ENCODE data around the gene FAM184A.
"Not testable (repeated sequence)": the region's sequence is repeated elsewhere in the genome, so short reads cannot be mapped to it uniquely, and the experiment has no call there.

The FAM184A gene

GRCh38 chr6:118999494-119000040, 78.9 kb downstream of the FAM184A start:
- no peak overlapping the region for H3K4me3 ChIP-seq (ENCODE audit: low read depth, low read length)
- TF ChIP-seq, protein P1, sequence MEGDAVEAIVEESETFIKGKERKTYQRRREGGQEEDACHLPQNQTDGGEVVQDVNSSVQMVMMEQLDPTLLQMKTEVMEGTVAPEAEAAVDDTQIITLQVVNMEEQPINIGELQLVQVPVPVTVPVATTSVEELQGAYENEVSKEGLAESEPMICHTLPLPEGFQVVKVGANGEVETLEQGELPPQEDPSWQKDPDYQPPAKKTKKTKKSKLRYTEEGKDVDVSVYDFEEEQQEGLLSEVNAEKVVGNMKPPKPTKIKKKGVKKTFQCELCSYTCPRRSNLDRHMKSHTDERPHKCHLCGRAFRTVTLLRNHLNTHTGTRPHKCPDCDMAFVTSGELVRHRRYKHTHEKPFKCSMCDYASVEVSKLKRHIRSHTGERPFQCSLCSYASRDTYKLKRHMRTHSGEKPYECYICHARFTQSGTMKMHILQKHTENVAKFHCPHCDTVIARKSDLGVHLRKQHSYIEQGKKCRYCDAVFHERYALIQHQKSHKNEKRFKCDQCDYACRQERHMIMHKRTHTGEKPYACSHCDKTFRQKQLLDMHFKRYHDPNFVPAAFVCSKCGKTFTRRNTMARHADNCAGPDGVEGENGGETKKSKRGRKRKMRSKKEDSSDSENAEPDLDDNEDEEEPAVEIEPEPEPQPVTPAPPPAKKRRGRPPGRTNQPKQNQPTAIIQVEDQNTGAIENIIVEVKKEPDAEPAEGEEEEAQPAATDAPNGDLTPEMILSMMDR (IDR thresholded peaks at IDR 0.05; ENCODE audit: insufficient read depth, low read length, missing control alignments), result no peak
- POLR2A ChIA-PET, result no interaction called here
- no peak for DNase-seq (ENCODE audit: low read depth, low spot score)
- CTCF ChIA-PET, result no interaction called here

DNA sequence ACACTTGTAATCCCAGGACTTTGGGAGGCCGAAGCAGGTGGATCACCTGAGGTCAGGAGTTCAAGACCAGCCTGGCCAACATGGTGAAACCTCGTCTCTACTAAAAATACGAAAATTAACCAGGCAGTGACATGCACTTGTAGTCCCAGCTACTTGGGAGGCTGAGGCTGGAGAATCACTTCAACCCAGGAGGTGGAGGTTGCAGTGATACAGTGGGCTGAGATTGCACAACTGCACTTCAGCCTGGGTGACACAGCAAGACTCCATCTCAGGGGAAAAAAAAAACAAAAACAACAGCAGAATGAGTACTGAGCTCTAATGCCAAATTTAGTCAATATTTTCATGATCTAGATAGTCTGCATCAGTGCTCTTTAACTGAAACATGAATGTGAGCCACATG, 81.0 kb downstream of the FAM184A start:
- CTCF ChIA-PET; POLR2A ChIA-PET; DNase-seq (ENCODE audit: low read depth, low spot score); H3K4me3 ChIP-seq (ENCODE audit: low read depth, low read length): not testable (repeated sequence)

- POLR2A ChIA-PET, result no interaction called here
- TF ChIP-seq, protein P1 (IDR thresholded peaks at IDR 0.05; ENCODE audit: insufficient read depth, low read length, missing control alignments), result no peak
- no peak overlapping the region for H3K4me3 ChIP-seq (ENCODE audit: low read depth, low read length)
- CTCF ChIA-PET, result no interaction called here
- no peak for DNase-seq (ENCODE audit: low read depth, low spot score)
Measured at GRCh38 chr6:118996289-118996820, 82.1 kb downstream of the FAM184A start.

DNA sequence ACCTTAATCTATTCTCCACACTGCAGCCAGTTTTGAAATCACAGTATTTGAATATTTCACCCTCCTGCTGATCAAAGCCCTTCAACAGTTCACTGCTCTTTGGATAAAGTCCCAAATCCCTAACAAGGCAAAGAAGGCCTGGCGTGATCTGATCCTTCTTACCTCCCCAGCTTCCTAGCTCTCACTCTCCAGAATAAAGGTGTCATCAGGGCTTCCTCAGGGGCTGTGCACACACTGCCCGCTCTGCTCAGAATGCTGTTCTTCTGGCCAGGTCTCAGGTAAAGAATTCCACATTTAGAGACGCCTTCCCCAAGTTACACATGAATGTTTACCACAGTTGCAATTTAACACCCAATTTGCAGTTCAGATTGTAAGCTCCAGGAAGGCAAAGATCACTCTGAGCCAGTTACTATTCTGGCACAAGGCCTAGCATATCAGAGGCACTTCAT, 84.6 kb downstream of the FAM184A start:
- TF ChIP-seq, protein P1 (IDR thresholded peaks at IDR 0.05; ENCODE audit: insufficient read depth, low read length, missing control alignments), result no peak
- no peak for DNase-seq (ENCODE audit: low read depth, low spot score)
- POLR2A ChIA-PET, result no interaction called here
- CTCF ChIA-PET, result no interaction called here
- H3K4me3 ChIP-seq (ENCODE audit: low read depth, low read length), result no peak overlapping the region

DNA sequence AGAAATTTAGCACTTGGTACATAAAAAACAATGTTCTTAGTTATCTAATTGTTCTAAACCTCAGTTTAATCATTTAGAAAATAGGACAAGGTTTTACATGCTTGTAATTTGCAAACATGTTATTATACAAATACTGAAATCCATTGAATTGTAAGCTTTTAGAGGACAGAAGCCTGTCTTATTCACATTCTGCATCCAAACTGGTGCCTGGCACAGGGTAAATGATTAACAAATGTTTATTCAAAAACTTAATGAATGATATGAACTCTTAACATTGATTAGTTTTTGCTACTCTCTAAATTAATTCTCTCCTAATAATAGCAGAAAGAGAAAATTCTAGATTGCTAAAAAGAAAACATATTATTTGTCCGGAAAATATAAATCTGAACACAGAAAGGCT, 85.1 kb downstream of the FAM184A start:
- POLR2A ChIA-PET, result no interaction called here
- no peak overlapping the region for H3K4me3 ChIP-seq (ENCODE audit: low read depth, low read length)
- CTCF ChIA-PET, result no interaction called here
- DNase-seq (ENCODE audit: low read depth, low spot score), result no peak
- TF ChIP-seq, protein P1 (IDR thresholded peaks at IDR 0.05; ENCODE audit: insufficient read depth, low read length, missing control alignments), result no peak

DNA sequence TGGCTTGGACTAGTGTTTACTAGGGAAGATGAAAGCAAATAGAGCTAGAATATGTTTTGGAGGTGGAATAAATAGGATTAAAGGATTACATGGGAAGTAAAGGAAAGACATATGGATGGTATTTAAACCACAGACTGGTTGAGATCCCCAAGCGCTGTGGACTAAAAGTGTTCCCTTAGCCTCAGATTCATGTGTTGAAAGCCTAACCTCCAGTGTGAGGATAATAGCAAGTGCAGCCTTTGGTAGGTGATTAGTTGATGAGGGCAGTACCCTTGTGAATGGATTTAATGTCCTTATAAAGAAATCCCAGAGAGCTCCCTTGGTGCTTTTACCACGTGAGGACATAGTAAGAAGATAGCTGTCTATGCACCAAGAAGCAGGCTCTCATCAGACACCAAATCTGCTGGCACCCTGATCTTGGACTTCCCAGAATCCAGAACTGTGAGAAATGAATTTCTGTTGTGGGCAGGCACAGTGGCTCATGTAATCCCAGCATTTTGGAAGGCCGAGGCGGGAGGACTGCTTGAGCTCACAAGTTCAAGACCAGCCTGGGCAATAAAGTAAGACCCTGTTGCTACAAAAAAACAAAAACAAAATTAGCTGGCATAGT, 86.2 kb downstream of the FAM184A start:
- TF ChIP-seq, protein P1 (IDR thresholded peaks at IDR 0.05; ENCODE audit: insufficient read depth, low read length, missing control alignments), result no peak
- no peak for DNase-seq (ENCODE audit: low read depth, low spot score)
- POLR2A ChIA-PET, result no interaction called here
- CTCF ChIA-PET, result no interaction called here
- no peak overlapping the region for H3K4me3 ChIP-seq (ENCODE audit: low read depth, low read length)

GRCh38 chr6:118986312-118986711, 92.2 kb downstream of the FAM184A start:
- CTCF ChIA-PET, result no interaction called here
- no peak overlapping the region for H3K4me3 ChIP-seq (ENCODE audit: low read depth, low read length)
- POLR2A ChIA-PET, result no interaction called here
- DNase-seq (ENCODE audit: low read depth, low spot score), result no peak
- TF ChIP-seq, protein P1 (IDR thresholded peaks at IDR 0.05; ENCODE audit: insufficient read depth, low read length, missing control alignments), result no peak

All from AG04449 (cell line).